ENCODE data around the gene TOP3A. TPM values are rescaled to one million over a fixed set of nuclear protein-coding genes. Genes with fewer than 3 reads are reported as not detected.
"Not testable (repeated sequence)": the region's sequence is repeated elsewhere in the genome, so short reads cannot be mapped to it uniquely, and the experiment has no call there.

Gene TOP3A
- total RNA-seq, 1 experiment from 2014 or later: 35.3 TPM

DNA sequence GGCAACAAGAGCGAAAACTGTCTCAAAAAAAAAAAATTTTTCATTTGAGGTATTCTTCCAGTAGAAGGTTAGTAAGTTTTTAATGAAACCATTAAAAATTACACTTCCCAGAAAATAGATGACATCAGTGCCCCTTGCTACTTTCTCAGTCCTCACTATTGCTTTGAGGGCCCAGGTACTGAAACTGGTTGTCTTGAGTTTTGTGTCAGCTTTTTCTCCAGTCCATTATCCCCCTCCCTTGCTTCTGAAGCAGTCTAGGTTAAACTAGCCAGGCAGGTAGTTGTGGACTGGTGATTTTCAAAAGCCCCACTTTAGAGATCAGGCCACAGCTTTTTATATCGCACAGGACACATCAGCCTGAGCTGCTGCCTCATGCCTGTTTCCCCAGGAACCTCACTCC, 11.2 kb upstream of the TOP3A start:
- DNase-seq (ENCODE audit: extremely low read depth, low read depth): no peak

DNA sequence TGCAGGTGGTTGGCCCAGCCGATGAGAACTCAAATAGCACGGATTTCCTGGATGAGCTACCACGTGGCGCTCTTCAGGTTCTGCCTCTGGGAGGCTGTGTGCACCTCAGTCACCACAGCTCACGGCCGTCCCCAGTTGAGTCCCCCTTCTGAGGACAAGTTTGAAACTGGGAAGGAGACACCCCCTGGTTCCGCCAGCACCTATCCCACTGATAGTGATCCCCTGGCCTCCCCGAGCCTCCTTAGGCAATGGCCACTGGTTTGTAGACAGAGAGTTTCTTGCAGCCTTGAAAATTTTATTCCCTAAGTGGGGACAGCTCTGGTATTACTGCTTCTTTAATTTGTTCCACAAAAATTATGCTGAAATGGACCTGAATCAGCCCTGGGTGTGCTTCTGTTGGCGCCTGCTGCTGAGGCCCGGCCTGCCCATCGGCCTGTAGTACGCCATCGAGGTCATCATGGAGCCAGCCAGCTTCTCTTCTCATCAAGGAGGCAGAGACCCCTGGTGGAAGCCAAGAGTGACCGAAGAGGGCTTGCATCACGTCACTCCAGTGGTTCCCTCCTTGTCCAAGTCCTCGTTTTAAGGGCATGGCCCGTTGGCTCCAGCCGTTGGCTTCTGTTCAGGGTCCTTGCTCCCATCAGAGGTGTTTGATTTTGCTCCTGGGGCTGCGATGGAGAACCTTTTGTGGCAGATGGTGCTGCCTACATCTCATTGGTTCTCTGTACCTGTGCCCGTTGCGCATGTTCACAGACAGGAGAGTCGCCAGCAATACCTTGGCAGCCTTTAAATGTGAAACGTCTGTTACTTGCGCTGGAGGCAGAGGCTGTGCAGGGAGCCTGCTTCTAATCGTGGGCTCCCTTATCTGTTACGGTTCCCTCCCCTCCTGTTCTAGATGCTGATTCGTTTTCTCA, 9.6 kb upstream of the TOP3A start:
- no peak for DNase-seq (ENCODE audit: extremely low read depth, low read depth)

- no peak for DNase-seq (ENCODE audit: extremely low read depth, low read depth)
These were observed 8.8 kb upstream of the TOP3A start for GRCh38 chr17:18323507-18324139.

GRCh38 chr17:18323007-18323406, 8.2 kb upstream of the TOP3A start:
- no peak for DNase-seq (ENCODE audit: extremely low read depth, low read depth)

GRCh38 chr17:18322522-18322921, 7.7 kb upstream of the TOP3A start:
- DNase-seq (ENCODE audit: extremely low read depth, low read depth): no peak

DNA sequence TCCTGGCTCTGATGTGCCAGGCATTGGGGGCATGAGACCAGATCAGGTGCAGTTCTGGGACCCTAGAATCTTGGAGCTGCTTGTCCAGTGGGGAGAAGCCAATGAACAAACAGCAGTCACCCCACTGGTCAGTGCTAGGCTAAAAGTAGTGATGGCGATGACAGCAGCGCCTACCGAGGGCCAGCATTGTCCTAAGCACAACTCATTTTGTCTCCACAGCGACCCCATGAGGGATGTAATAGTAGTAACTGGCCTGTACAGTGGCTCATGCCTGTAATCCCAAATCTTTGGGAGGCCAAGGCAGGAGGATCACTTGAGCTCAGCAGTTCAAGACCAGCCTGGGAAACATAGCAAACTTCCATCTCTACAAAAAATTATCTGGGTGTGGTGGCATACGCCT, 6.5 kb upstream of the TOP3A start:
- DNase-seq (ENCODE audit: extremely low read depth, low read depth): peak; percentile 30

GRCh38 chr17:18320301-18320700, 5.5 kb upstream of the TOP3A start:
- no peak for DNase-seq (ENCODE audit: extremely low read depth, low read depth)

DNA sequence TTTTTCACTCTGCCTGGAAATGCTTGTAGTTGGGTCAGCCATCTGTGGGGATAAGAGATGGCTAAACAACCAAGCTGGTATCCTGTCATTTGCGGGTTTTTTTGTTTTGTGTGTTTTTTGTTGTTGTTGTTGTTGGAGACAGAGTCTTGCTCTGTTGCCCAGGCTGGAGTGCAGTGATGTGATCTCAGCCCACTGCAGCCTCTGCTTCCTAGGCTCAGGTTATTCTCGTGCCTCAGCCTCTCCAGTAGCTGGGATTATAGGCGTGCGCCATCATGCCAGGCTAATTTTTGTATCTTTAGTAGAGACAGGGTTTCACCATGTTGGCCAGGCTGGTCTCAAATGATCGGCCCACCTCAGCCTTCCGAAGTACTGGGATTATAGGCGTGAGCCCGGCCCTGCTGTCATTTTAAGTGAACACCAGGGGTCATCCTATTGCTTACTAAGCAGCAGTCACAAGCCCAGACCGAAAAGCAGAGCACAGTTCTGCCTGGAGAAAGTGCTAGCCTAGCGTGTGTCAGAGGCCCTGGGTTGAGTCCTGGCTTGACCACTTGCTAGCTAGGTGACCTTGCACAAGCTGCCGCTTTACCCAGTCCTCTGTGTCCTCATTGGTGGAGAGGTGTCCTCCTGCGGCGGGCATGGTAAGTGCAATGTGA, 4.9 kb upstream of the TOP3A start:
- no peak for DNase-seq (ENCODE audit: extremely low read depth, low read depth)

- DNase-seq (ENCODE audit: extremely low read depth, low read depth): no peak
These were observed 4.1 kb upstream of the TOP3A start for GRCh38 chr17:18318771-18319450.

GRCh38 chr17:18318117-18318516, 3.3 kb upstream of the TOP3A start:
- DNase-seq (ENCODE audit: extremely low read depth, low read depth): no peak

- DNase-seq (ENCODE audit: extremely low read depth, low read depth): no peak
These were observed 1.2 kb upstream of the TOP3A start for GRCh38 chr17:18315961-18316360.

DNA sequence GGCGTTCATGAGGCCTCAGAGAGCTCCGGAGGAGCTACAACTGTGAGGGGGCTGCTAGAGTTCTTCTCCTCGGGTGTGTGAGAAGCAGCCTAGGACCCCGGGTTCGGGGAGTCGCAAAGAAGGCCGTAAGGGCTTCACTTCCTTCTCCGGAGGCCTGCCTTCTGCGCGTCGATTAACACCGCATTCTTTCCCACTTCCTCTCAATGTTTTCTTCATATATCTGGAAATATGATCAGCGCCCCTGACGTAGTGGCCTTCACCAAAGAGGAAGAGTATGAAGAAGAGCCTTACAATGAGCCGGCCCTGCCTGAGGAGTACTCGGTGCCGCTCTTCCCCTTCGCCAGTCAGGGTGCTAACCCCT, 748 bp upstream of the TOP3A start:
- DNase-seq (ENCODE audit: extremely low read depth, low read depth): no peak

GRCh38 chr17:18314059-18314730, 599 bp downstream of the TOP3A start:
- DNase-seq (ENCODE audit: extremely low read depth, low read depth): no peak

DNA sequence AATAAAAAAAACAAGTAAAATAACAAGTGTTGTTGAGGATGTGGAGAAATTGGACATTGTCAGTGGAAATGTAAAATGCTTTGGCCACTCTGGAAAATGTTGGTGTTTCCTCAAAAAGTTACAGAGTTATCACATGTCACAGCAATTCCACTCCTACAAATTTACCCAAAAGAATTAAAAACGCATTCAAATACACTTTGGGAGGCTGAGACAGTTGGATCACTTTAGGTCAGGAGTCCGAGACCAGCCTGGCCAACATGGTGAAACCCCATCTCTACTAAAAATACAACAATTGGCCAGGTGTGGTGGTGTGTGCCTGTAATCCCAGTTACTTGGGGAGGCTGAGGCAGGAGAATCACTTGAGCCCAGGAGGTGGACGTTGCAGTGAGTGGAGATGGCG, 5.6 kb downstream of the TOP3A start:
- DNase-seq (ENCODE audit: extremely low read depth, low read depth): no peak

GRCh38 chr17:18303206-18303605, 11.6 kb downstream of the TOP3A start:
- DNase-seq (ENCODE audit: extremely low read depth, low read depth): not testable (repeated sequence)

GRCh38 chr17:18300725-18301480, 13.9 kb downstream of the TOP3A start:
- no peak for DNase-seq (ENCODE audit: extremely low read depth, low read depth)

GRCh38 chr17:18298061-18298460, 16.7 kb downstream of the TOP3A start:
- DNase-seq (ENCODE audit: extremely low read depth, low read depth): not testable (repeated sequence)

DNA sequence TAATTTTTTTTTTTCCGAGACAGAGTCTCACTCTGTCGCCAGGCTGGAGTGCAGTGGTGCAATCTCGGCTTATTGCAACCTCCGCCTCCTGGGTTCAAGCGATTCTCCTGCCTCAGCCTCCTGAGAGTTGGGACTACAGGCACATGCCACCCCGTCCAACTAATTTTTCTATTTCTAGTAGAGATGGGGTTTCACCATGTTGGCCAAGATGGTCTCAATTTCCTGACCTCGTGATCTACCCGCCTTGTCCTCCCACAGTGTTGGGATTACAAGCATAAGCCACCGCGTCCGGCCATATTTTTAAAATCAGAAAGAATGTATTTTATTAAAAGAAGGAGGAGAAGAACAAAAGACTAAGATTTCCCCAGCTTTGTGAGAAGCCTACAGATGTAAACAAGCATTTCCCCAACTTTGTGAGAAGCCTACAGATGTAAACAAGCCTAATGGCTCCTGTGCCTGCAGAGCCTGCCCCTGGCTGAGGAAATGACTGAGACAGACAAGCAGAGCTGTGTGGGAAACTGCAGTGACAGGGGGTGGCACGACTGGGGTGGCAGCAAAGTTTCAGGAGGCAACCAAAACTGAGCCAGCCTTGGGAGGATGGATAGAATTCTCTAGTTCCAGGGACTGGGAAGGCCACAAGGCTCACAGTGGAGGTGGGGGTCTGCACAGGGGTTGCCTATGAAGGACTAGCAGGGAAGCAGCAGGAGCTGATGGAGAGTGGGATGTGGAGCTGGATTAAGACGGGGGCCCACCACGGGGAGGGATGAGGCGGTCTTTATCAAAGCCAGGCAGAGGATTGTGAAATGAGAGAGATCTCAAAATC, 22.9 kb downstream of the TOP3A start:
- DNase-seq (ENCODE audit: extremely low read depth, low read depth): no peak

DNA sequence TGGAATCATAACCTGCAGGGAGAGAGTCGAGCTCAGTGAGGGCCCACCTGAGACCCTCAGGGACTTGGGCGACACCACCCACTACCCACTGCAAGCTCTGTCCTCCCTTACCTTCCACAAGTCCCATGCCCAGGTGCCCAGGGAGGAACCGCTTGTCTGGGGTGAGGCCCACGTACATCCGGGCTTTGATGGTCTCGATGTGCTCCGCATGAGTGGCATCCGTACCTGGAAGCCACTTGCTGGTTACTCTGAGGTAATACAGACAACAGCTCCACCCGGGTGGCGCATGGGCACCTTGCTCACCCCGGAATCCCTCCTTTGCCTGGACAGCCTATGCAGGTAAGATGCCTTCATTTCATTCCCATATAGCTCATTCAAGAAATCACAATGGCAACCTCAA, 29.5 kb downstream of the TOP3A start:
- DNase-seq (ENCODE audit: extremely low read depth, low read depth): no peak

Measured in NCI-H460 (cell line).